GM06990 (cell line): ENCODE measurements around the gene MORC4.
A peak's percentile ranks its signal among the peaks of the same experiment; 100 is the strongest.

ENCODE experiments used
- DNase-seq: peaks from one replicate; pipeline ENCODE4 v3.0.0-alpha.2; 2011; ENCODE audit not compliant: insufficient read length; ENCODE audit errors: extremely low read depth
- H3K27me3 ChIP-seq: replicated peaks from 2 replicates; pipeline ENCODE4 v1.6.0; 2011; ENCODE audit warnings: low read length; ENCODE audit not compliant: control insufficient read depth, insufficient read depth
- H3K36me3 ChIP-seq: 2 replicates; pipeline ENCODE4 v1.5.1; 2011; ENCODE audit warnings: low read length; ENCODE audit not compliant: control insufficient read depth, insufficient read depth
- H3K4me3 ChIP-seq: replicated peaks from 2 replicates; pipeline ENCODE4 v1.5.1; 2011; ENCODE audit warnings: low read depth, mild to moderate bottlenecking, control low read depth, low read length
- TF ChIP-seq, protein P1 (sequence below): IDR thresholded peaks from 2 replicates; pipeline ENCODE4 v1.5.1; 2011; ENCODE audit warnings: low read length, control low read depth, mild to moderate bottlenecking, inconsistent platforms; ENCODE audit not compliant: insufficient read depth, poor library complexity, severe bottlenecking

MORC4 gene

DNA sequence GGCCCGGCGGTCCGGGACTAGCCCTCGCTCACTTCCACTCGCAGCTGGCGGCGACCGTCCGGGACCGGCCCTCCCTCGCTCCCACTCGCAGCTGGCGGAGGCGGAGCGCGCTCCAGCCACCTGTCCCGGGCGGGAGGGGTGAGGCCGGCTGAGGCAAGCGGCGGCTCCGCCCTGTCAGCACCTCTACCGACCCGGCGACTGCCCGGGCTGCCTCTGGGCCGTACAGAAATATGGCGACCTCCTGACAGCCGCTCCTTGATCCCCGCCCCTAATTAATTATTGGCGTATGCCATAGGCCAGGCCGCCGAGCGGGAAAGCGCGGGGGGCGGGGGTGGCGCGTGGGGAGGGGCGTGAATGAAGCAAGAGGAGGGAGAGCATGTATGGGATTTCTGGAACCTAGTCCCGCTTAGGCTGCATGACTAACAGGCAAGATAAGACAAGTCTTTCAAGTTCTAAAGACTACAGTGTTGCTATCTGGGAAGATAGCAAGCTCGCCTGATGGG lies at the start of gene MORC4:
Gene MORC4 (minus strand): TSS at position 200 of the 503 bp plus-strand sequence. CDS start 243 bp downstream, outside the sequence.
- no peaks in the 10 kb centered on the region for H3K27me3 ChIP-seq
- TF ChIP-seq, protein P1, sequence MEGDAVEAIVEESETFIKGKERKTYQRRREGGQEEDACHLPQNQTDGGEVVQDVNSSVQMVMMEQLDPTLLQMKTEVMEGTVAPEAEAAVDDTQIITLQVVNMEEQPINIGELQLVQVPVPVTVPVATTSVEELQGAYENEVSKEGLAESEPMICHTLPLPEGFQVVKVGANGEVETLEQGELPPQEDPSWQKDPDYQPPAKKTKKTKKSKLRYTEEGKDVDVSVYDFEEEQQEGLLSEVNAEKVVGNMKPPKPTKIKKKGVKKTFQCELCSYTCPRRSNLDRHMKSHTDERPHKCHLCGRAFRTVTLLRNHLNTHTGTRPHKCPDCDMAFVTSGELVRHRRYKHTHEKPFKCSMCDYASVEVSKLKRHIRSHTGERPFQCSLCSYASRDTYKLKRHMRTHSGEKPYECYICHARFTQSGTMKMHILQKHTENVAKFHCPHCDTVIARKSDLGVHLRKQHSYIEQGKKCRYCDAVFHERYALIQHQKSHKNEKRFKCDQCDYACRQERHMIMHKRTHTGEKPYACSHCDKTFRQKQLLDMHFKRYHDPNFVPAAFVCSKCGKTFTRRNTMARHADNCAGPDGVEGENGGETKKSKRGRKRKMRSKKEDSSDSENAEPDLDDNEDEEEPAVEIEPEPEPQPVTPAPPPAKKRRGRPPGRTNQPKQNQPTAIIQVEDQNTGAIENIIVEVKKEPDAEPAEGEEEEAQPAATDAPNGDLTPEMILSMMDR = no peak
- peak within 1 kb of the TSS; percentile 43 for H3K4me3 ChIP-seq
- no peaks in the 10 kb centered on the region for H3K36me3 ChIP-seq
- DNase-seq = peak; percentile 42

DNA sequence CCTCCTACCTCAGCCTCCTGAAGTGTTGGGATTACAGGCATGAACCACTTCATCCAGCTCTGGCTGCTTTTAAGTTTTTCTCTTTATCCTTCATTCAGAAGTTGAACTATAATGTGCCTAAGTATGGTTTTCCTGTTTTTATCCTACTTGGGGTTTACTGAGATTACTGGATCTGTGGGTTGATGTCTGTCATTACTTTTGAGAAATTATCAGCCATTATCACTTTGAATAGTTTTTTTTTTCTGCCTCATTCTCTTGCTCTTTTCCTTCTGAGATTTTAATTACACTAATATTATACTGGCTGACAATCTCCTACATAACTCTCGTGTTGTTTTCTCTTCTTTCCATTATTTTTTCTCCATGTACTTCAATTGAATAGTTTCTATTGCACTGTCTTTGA lies 47.6 kb upstream of the MORC4 start:
- TF ChIP-seq, protein P1 = no peak
- no peaks in the 10 kb centered on the region for H3K36me3 ChIP-seq
- DNase-seq = no peak
- no peaks in the 10 kb centered on the region for H3K27me3 ChIP-seq
- no peak overlapping the region for H3K4me3 ChIP-seq

DNA sequence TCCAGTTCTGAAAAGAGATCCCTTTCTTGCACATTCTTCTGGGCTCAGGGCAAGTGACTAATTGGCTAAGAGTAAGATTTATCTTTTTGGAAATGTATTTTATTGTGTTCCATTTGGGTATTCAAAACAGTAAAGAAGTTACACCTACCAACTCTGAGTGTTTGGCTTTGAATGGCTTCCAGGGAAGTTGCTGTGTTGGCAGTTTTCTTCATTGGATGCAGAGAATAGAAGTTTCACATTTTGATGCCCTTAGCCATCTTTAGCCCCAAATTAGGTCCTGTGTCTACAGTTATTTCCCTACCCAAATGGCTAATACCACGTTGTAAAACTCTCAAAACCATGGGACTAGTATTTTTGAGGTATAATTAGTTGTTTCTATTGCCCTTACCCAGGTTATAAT lies 29.7 kb upstream of the MORC4 start:
- no peak overlapping the region for H3K4me3 ChIP-seq
- TF ChIP-seq, protein P1 = no peak
- H3K36me3 ChIP-seq = no peaks in the 10 kb centered on the region
- no peaks in the 10 kb centered on the region for H3K27me3 ChIP-seq
- DNase-seq = no peak

DNA sequence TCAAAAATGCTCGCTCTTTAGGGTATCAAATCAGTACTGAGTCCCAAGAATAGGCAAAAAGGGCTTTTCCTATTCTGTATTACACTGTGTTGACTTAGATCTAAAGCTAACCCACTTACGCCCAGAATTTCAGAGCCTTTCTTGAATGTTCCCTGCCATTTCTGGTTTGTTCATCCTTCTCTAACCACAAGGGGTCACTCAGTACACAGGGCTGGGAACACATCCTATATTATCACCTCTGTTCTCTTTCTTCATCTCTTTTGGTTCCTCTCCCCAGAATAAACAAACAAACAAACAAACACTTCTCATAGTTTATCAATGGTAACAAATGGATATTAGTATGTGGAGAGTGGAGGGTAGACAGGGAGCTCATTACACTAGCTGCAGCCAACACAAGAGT lies 25.5 kb upstream of the MORC4 start:
- TF ChIP-seq, protein P1 = peak; percentile 50
- Histone ChIP-seq H3K36me3 (no peaks in the 10 kb centered on the region), H3K4me3 (no peak overlapping the region), H3K27me3 (no peaks in the 10 kb centered on the region)
- DNase-seq = peak; percentile 0

DNA sequence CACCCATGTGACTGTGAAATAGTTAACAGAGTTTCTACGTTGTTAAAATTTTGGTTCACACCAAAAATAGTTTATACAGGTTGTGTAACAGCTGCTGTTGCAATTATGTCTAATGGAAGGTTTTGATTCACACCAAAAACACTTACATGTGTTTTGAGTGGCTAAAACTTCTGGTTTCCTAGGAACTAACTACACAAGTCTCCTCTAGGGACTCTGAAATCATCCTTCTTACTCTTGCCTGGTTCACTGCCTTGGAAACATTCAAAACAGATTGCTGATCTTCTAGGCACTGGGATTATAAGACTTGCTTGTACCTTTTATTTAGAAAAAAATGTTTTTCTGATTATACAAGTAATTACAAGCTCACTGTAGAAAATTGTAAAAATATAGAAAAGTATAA lies 14.9 kb upstream of the MORC4 start:
- TF ChIP-seq, protein P1 = no peak
- no peak overlapping the region for H3K4me3 ChIP-seq
- H3K27me3 ChIP-seq = no peaks in the 10 kb centered on the region
- H3K36me3 ChIP-seq = no peaks in the 10 kb centered on the region
- DNase-seq = no peak

DNA sequence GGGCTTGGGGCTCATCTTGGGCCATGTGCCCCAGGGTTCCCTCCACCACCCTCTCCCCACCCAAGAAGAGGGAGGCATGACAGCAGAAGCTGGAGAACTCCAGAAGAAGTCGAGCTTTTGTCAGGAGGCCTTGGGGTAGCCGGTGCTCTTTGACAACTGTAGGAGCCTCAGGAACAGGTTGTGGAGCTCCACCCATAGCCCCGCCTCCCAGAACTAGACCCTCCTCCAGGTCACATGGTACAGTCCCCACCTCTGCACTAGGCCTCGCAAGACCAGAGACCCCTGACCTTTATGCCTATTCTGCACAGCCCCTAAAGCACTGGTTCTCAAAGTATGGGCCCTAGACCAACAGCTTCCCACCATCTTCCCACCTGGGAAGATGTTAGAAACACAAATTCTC lies 8.0 kb upstream of the MORC4 start:
- DNase-seq = no peak
- no peak overlapping the region for H3K4me3 ChIP-seq
- no peaks in the 10 kb centered on the region for H3K27me3 ChIP-seq
- TF ChIP-seq, protein P1 = no peak
- H3K36me3 ChIP-seq = no peaks in the 10 kb centered on the region
